Hypothalamus (tissue), 51 donors: ENCODE results near the gene DCTN2.
"Not testable (repeated sequence)": the region's sequence is repeated elsewhere in the genome, so short reads cannot be mapped to it uniquely, and the experiment has no call there.

Source experiments
- DNase-seq, 51 donors: peaks; one replicate each; lab custom pipeline; 2025; lab: John Stamatoyannopoulos, UW

DCTN2 gene

DNA sequence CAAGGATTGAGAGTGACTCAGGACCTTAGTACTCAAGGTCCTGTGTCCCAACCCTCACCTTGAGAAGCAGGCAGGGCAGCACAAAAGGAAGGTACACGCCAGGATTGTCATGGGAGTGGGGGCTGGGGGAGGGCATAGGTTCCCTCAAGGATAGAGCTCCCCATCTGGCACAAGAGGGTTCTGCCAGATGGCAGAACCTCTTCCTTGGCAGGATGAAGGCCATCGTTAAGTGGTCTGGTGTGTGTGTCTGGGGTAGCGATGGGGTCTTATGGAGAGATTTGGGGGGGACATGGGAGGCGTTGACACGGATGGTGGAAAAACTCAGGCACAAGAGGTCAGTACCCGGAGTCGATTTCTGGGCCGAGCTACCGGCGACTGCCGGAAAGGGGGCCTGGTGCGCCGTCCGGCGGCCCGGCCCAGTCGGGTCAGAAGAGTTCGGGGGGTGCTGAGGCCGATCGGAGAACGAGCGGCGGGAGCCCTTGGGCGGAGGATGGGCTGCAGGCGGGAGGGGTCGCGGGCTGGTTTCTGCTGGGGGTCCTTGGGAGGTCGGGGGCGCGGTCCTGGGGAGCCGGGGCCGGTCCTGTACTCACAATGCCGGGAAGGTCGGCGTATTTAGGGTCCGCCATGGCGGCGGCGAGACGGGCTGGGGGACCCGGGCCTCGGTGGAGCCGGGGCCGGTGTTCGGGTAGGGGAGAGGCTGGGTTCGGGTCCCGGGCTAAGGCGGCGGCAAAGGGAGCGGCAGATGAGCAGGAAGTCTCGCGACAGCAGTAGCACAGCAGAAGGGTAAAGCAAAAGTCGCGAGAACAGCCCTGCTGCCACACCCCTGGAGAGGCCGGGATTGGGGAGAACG lies at the start of gene DCTN2:
Gene DCTN2, minus strand, starts transcription at position 755 of the 850 bp plus-strand sequence. Its CDS starts 129 bp downstream, at position 626.
- peak; percentile 34 to 97 (median 90) for DNase-seq

DNA sequence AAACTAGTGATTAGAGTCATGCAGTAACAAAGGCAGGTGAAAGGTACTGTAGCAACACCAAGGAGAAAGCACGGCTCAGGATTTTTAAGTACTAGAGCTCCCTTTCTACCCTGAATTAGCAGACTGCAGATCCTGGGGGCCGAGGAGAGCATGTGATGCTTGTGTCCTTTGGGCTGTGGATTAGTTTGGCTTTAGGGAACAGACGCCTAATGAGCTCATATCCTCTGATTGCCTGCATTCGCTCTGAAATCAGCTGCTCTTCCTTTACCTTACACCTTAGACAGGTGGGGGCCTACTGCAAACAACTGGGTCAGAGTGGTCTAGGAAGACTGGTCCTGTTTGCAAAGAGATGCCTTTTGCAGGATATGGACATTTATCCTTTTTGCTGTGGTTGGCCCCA lies 46.2 kb upstream of the DCTN2 start:
- no peak for DNase-seq

DNA sequence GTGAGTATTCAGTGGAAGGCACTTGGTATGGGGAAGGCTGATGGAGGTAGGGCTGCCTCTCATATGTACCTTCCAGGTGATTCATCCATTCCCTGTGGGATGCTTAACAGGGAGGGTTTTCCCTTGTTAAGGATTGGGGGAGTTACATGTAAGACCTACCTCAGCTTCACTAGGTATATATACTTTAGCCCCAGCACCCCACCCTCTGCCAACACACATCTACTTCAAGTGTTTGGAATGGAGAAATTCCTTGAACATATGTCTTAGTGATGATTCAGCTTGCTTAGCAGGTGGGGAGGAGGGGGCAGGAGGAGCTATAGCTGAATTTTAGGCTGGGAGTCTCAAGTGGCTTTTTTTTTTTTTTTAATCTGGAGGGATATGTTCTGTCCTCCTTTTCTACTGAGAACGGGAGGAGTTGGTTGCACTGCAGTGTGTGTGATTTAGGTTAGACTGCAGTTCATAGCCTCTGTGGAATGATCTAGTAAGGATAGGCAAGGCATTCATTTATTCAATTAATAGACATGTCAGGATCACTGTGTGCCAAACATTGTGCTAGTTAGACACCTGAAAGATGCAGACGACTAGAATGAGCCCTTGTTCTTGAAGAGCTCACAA lies 45.7 kb upstream of the DCTN2 start:
- peak in 1 of 51 donors; percentile 28 for DNase-seq

DNA sequence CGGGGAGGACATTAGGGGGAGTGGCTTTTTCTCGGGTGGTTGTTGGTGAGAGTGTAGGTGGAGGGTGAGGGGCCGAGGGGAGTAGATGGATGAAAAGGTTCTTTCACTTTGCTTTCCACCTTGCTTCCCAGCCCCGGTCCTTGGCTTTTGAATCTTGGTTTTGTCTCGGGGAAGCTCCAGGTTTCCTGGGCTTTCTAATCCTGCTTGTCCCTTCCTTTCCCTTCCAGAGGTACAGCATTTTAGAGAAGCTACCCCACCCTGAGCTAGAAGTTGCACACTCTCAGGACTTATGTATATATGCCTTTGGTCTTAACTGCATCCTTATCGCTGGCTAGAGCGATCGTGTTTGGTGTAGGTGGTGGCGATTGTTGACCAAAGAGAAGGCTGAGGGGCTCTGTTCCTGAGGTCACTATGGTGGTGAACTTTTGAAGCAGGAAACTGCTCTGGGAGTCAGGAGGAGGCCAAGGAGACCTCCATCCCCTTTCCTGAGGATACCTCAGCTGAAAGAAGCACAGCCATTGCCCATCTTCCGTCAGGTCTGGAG lies 44.9 kb upstream of the DCTN2 start:
- peak in 1 of 51 donors; percentile 32 for DNase-seq

DNA sequence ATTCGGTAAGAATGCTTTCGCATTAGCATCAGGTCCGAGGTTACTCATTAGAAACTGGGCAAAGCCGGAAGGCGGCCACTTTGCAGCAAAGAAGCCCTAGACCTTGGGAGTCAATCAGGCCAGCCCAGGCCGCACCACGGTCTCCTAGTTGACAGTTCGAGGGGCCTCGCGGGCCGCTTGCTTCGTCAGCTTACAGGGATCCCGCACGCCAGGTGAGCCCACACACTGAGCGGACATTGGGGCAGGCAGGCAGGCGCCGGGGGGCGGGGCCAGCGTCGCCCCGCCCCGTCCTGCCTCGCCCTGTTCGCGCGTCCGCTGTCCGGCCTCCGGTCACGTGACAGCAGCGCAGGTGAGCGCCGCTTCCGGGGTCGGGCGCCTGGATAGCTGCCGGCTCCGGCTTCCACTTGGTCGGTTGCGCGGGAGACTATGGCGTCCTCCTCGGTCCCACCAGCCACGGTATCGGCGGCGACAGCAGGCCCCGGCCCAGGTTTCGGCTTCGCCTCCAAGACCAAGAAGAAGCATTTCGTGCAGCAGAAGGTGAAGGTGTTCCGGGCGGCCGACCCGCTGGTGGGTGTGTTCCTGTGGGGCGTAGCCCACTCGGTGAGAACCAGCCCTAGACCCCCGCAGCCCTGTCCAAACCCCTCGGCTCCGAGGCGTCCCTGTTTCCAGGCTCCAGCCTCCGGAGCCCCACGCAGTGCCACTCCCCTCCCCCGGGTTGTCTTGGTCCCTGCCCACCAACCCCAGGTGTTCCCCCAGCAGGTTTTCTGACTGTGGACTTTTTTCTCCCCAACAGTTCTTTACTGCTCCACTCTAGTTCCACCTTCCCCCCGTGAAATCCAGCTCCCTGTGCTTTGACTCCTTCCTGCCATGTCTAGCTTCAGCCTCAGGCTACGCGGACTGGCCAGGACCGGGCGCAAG lies 44.1 kb upstream of the DCTN2 start, which contains the start of gene PIP4K2C:
Gene PIP4K2C, plus strand, starts transcription at position 329 of the 918 bp plus-strand sequence. Its CDS starts 98 bp downstream, at position 427.
- peak in 50 of 51 donors; percentile 21 to 87 (median 69) for DNase-seq

DNA sequence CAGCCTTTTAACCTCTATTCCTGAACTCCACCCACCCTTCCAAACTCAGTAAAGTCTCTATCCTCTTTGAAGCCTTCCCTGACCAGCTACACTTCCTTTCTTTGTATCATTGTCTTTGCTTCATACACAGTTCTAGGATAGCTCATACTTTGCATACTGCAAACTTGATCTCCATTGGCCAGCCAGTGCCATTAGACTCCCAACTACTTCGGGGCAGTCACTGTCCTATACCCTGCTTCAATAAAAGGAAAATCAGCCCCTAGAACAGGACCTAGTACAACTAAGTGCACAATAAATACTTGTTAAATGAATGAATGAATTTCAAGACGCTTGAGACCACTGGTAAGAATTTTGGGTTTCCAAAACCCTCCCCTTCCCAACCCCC lies 43.5 kb upstream of the DCTN2 start:
- DNase-seq = no peak

DNA sequence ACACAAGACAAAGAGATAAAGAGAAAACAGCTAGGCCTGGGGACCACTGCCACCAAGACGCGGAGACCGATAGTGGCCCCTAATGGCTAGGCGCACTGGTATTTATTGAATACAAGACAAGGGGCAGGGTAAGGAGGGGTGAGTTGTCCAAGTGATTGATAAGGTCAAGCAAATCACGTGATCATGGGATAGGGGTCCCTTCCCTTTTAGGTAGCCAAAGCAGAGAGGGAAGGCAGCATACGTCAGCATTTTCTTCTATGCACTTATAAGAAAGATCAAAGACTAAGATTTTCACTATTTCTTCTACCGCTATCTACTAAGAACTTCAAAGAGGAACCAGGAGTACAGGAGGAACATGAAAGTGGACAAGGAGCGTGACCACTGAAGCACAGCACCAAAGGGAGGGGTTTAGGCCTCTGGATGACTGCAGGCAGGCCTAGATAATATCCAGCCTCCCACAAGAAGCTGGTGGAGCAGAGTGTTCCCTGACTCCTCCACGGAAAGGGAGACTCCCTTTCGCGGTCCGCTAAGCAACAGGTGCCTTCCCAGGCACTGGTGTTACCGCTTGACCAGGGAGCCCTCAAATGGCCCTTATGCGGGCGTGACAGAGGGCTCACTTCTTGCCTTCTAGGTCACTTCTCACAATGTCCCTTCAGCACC lies 42.1 kb upstream of the DCTN2 start:
- not testable (repeated sequence) for DNase-seq

DNA sequence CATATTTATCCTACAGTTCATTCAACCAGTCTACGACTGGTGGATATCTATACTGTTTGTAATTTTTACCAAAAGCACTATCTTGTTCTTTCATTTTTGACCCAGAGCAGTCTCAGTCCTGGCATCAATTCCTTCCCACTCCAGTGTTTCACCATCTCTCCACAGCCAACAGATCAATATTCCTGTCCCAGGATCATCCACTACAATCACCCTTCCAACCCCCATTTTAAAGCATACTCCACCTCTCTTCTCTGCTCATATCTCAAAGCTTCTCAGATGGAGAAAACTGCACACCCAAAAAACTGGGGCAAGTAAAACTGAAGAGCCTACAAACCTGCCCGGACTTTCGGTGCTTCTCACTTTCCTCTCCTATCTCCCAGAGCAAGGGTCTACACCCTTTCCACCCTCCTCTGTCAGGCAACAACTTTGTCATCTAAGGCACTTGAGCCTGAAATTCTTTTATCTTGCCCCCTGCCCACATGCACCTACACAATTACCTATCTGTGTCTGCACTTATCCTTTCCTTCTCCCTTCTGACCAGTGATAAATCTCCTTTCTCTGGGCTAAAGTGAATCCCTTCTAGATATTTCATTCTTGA lies 39.9 kb upstream of the DCTN2 start:
- no peak for DNase-seq

DNA sequence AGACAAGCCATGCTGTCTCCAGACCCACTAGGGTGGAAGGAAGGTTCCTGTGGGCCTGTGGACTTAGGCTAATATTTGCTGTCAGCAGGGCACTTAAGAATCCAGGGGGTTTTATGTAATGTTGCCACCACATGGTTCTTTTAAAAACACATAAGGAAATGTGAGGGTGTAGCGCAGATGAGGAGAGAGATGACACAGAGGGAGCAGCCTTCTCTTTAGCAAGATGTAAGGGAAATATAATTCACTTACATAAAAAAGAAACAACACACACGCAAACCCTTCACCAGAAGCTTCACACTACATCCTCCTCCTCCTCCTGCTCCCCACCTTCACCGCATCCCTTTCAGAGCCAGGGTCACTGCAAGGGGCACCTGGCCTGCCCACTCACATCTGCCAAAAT lies 39.1 kb upstream of the DCTN2 start:
- no peak for DNase-seq

DNA sequence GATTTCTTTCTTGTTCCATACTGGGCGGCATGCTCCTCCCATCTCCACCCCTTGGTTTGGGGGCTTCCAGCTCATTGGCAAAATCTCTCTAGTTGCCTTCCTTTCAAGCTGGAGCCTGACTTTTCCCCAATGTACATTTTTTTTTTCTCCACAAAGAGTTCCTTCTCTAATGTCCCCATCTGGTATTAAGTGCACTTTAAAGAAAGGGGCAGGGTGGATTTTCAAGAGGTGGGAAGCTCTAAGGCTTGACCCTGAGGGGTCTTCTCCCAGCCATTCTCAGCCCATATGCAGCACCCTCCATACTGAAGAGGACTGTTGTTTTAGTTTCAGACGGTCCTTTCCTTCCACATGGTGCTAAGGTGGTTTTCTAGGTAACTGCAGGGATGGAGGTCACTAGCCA lies 38.2 kb upstream of the DCTN2 start:
- no peak for DNase-seq

DNA sequence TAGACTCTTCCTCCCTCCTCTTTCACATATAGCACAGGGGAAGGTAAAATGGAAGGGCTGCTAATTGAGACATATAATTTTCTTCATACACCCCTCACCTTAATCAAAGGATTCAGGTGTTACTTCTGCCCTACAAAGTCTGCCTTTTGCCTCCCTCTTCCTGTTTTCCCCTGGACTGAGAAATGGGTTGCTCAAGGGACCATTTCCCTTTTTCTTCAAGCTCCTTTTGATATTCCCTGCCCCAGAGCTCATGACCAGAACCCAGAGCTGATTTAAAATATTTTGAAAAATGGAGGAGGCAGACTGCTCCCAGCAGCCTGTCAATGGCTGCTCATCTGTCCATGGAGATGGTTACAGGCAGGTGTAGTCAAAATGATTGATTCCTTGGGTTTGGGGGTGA lies 37.7 kb upstream of the DCTN2 start:
- DNase-seq = no peak

DNA sequence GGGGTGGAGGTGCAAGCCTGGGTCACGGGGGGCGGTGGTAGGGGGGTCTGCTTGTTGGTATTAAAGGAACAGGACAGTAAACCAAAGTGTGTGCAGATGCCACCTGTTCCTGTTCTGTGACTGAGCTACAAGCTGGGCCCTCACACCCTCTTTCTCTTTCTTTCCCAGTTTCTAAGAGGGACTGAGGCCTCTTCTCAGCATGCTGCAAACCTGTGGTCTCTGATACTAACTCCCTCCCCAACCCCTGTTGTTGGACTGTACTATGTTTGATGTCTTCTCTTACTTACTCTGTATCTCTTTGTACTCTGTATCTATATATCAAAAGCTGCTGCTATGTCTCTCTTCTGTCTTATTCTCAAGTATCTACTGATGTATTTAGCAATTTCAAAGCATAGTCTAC lies 37.1 kb upstream of the DCTN2 start:
- no peak for DNase-seq

DNA sequence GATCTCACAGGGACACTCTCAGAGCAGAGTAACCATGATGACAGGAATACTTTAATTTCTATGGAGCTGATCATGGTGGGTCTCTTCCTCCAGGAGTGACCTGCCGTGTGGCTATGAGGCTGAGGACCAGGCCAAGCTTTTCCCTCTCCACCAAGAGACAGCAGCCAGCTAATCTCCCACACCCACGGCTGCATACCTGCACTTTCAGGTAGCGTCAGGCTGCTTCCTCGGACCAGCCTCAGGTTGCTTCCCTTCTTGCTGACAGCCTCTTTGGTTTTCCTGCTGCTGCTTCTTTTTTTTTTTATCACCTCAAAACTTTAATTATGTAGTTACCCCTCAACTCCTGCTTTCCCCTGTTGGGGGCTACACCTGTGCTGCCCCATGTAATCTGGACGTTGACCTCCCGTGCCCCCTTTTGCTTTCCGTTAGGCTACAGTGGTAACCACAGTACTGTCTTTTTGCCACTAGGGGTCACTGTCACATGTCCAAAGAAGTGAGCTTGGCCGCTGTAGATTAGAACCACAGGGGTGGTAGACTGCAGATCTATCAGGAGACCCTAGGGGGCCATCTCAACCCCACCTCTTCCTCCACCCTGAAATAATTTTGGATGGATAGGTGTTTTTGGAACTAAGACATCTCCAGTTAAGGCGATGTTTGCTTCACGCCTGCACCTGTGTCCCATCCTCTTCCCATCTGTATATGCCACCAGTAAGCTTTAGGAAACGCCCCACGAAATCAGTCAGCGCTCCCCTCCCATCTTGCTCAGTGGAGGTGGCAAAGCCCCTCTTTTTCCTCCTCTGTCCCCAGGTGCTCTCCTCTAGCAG lies 36.2 kb upstream of the DCTN2 start:
- peak in 42 of 51 donors; percentile 1 to 75 (median 30) for DNase-seq

DNA sequence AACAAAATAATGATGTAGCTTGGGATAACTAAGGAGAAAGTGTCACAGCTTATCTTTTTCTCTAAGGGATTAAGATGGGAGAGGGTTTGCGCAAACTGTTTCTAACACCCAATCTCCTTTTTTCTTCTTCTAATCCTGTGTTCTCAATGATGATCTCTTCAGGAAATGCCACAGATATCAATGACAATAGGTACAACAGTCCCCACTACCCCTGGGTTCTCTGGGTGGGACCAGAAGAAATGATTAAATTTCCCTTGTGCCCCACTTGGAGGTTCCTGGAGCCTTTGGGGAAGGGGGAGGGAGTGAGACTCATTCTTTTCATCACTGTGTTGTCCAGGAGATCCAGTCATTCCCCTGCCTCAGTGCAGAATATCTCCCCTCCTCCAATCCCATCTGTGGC lies 35.4 kb upstream of the DCTN2 start:
- no peak for DNase-seq

DNA sequence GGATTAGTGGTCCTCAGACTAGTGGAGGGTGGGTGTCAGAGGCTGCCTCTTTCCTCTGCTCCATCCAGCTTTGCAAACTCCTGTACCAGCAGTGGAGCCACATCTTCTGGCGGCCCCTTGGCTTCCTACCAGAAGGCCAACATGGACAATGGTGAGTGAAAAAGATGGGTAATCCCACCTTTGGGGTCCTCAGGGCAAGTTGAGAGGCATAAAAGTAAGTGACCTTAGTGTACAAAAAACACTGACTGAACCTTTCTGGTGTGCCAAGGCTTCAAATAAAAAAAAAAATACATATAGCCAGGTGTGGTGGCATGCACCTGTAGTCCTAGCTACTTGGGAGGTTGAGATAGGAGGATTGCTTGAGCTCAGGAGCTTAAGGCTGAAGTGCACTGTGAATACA lies 34.8 kb upstream of the DCTN2 start:
- no peak for DNase-seq

DNA sequence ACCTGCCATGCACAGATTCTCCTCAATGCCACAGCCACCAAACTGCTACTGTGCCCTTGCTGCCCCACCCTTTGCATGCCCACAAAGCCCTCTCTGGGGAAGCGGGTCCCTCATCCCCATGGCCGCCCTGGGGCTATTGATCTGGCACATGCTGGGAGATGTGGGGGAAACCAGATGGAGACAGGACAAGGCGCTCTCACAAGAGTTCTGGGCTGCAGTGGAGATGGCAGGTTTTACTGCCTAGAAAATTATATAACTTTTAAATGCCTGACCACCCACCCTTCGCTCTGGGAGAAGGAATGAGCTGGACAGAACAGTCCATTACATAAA lies 33.4 kb upstream of the DCTN2 start:
- DNase-seq = no peak

DNA sequence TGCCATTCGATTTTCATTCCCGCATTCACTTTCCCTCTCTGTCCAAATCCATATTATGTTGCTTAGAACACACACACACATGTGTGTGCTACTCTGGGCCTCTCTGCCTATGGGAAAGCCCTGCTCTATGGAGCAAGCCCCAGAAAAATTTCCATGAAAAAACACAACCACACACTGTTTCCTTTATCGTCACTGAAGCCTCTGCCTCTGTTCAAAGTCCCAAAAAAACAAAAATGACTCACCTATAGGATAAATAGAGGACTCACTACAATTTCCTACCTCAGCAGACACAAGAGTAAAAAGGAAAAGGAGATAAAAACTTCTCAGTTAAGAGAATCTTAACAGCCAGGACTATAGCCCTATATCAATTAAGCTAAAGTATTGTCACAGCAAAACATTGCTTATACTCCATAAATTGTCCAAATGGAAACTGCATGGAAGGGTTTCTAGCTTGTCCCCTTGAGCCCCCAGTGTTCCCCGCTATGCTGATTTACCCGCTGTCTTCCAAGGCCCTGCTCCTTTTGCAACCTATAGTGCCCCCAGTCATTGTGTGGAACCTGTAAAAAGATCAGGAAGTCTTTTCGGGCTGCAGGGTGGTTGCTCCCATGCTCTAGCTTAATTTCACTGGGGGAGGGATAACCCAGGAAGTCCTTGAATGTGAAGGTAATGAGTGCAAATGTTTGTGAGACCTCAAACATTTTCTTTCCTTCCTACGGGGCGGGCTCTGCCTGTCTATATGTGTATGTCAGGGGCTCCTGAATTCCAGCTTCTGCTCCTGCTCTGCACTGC lies 32.9 kb upstream of the DCTN2 start:
- DNase-seq = no peak

DNA sequence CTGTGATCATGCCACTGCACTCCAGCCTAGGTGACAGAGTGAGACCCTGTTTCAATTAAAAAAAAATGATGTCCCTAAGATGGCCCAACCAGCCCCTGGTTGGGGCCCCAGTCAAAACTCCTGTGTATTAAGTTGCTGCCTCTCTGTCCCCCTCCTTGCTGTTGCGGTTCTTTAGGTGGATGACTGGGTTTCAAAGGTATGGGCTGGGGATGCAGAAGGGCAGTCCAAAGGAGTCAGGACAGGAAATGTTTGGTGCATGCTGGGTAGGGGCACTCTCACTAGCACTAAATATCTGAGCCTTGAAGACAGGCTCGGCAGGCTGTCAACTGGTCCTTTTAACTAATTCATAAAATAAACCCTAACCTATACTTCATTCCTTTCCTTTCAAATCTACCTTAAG lies 32.0 kb upstream of the DCTN2 start:
- DNase-seq = no peak
